ENCODE results near the gene ZSCAN32. TPM values are rescaled to one million over a fixed set of nuclear protein-coding genes. Genes with fewer than 3 reads are reported as not detected.
A peak's percentile ranks its signal among the peaks of the same experiment; 100 is the strongest.

Gene ZSCAN32
- total RNA-seq, 1 experiment from 2014 or later = 20.0 TPM

DNA sequence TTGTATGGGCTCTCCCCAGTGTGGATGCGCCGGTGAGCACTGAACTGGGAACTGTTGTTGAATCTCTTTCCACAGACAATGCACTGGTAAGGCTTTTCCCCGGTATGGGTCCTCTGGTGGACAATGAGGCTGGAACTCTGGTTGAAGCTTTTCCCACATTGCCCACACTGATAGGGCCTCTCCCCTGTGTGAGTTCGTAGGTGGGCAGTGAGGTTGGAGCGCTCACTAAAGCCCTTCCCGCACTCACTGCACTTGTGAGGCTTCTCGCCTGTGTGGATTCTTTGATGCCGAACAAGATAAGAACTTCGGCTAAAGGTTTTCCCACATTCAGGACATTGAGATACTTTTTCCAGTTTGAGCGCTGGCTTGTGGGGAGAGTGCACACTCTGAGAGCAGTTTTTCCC lies 17.8 kb downstream of the ZSCAN32 start:
- TF ChIP-seq EZH2phosphoT487 (IDR thresholded peaks at IDR 0.05; ENCODE audit: borderline replicate concordance) (no peak), CBX3 (IDR thresholded peaks at IDR 0.05; ENCODE audit: low read depth) (peak; percentile 85), SP1 (IDR thresholded peaks at IDR 0.05; ENCODE audit: low read depth) (no peak)

GRCh38 chr16:3377917-3378316 lies 22.9 kb downstream of the ZSCAN32 start:
- Histone ChIP-seq H3K27me3 (ENCODE audit: insufficient read depth, low read length) (no peaks in the 10 kb centered on the region), H3K79me2 (ENCODE audit: insufficient read depth, low read length) (no peaks in the 10 kb centered on the region), H3K9me2 (ENCODE audit: insufficient read depth) (no peaks in the 10 kb centered on the region), H2AFZ (ENCODE audit: low read depth, low read length, poor library complexity, severe bottlenecking) (no peak overlapping the region), H3K36me3 (ENCODE audit: control insufficient read depth in 1 of 2, insufficient read depth in 2 of 2, low read length in 2 of 2) (peaks cover 7 to 9% of the 10 kb centered on the region in 2 experiments), H3K4me3 (replicated peaks in 1 of 2; ENCODE audit: low read depth in 1 of 2, low read length in 2 of 2) (no peak overlapping the region), H3K4me1 (ENCODE audit: control insufficient read depth in 1 of 2, insufficient read depth in 2 of 2, low read length in 2 of 2) (no peaks in the 10 kb centered on the region), H4K20me1 (ENCODE audit: insufficient read depth) (no peaks in the 10 kb centered on the region), H3K27ac (ENCODE audit: low read depth, low read length) (no peak overlapping the region), H3K9me3 (ENCODE audit: control insufficient read depth in 1 of 2, insufficient read depth in 1 of 2, low read depth in 1 of 2, low read length in 2 of 2) (peaks cover 13 to 18% of the 10 kb centered on the region in 2 experiments; a peak in 3 of 4 replicates), H3K9ac (ENCODE audit: low read length) (no peak overlapping the region), H3K4me2 (ENCODE audit: low read length) (no peak overlapping the region)
- ChIA-PET CTCF (no interaction called here), RAD21 (ENCODE audit: low non-redundant PET in 1 of 2, low total read pairs in 2 of 2, uncharacterized antibody in 2 of 2, unreplicated experiment in 2 of 2) (no interaction called here), POLR2A (no interaction called here)
- ATAC-seq = no peak
- no peak for DNase-seq (ENCODE audit: low read depth, low spot score)
- TF ChIP-seq SRF (IDR thresholded peaks at IDR 0.05; ENCODE audit: low read depth) (no peak), CEBPB (IDR thresholded peaks at IDR 0.05; ENCODE audit: low read depth) (no peak), ZNF274 (IDR thresholded peaks at IDR 0.05; ENCODE audit: low read depth, low read length) (no peak), TCF7L2 (IDR thresholded peaks at IDR 0.05; ENCODE audit: borderline replicate concordance, extremely low read depth, insufficient read depth, insufficient read length) (no peak), YY1 (IDR thresholded peaks at IDR 0.05; ENCODE audit: extremely low read depth, insufficient replicate concordance, low read depth, low read length) (no peak), JUND (IDR thresholded peaks at IDR 0.05) (no peak), RAD21 (IDR thresholded peaks at IDR 0.05; ENCODE audit: low read depth) (no peak), ZFX (IDR thresholded peaks at IDR 0.05) (no peak), CBX3 (IDR thresholded peaks at IDR 0.05; ENCODE audit: low read depth) (no peak), CTCF (IDR thresholded peaks at IDR 0.05 in 2 of 3, conservative IDR thresholded peaks at IDR 0.05 in 1 of 3; ENCODE audit: borderline replicate concordance in 1 of 3, insufficient read depth in 1 of 3, low read depth in 2 of 3, low read length in 2 of 3) (no peak; a peak in 1 of 6 replicates), SIN3A (IDR thresholded peaks at IDR 0.05; ENCODE audit: low read depth) (no peak), SP1 (IDR thresholded peaks at IDR 0.05; ENCODE audit: low read depth) (no peak)
- BruUV-seq (replicated peaks) = no TSS peak
- intact Hi-C loops (cut with micrococcal nuclease) = no loop called here

More for the DNA sequence above, 17.8 kb downstream of the ZSCAN32 start:
- intact Hi-C loops (cut with micrococcal nuclease) = no loop called here
- Histone ChIP-seq H3K36me3 (ENCODE audit: control insufficient read depth in 1 of 2, insufficient read depth in 2 of 2, low read length in 2 of 2) (peaks cover 17 to 37% of the 10 kb centered on the region in 2 experiments), H3K27ac (ENCODE audit: low read depth, low read length) (no peak overlapping the region), H3K9ac (ENCODE audit: low read length) (no peak overlapping the region), H3K4me3 (replicated peaks in 1 of 2; ENCODE audit: low read depth in 1 of 2, low read length in 2 of 2) (no peak overlapping the region), H3K9me3 (ENCODE audit: control insufficient read depth in 1 of 2, insufficient read depth in 1 of 2, low read depth in 1 of 2, low read length in 2 of 2) (peaks cover 32 to 42% of the 10 kb centered on the region in 2 experiments; a peak in 3 of 4 replicates), H3K4me1 (ENCODE audit: control insufficient read depth in 1 of 2, insufficient read depth in 2 of 2, low read length in 2 of 2) (no peaks in the 10 kb centered on the region), H3K4me2 (ENCODE audit: low read length) (no peak overlapping the region), H2AFZ (ENCODE audit: low read depth, low read length, poor library complexity, severe bottlenecking) (no peak overlapping the region), H4K20me1 (ENCODE audit: insufficient read depth) (no peaks in the 10 kb centered on the region), H3K79me2 (ENCODE audit: insufficient read depth, low read length) (peaks cover 8% of the 10 kb centered on the region), H3K27me3 (ENCODE audit: insufficient read depth, low read length) (no peaks in the 10 kb centered on the region), H3K9me2 (ENCODE audit: insufficient read depth) (no peaks in the 10 kb centered on the region)
- no TSS peak for BruUV-seq (replicated peaks)
- ChIA-PET POLR2A (interaction anchor here (1.7 kb wide), 1 partner anchor 18 kb away, joined by 4 read pairs; the partner anchor contains the start of genes ZNF174 and ZSCAN32), RAD21 (ENCODE audit: low non-redundant PET in 1 of 2, low total read pairs in 2 of 2, uncharacterized antibody in 2 of 2, unreplicated experiment in 2 of 2) (no interaction called here), CTCF (no interaction called here)
- ATAC-seq (no peak), DNase-seq (ENCODE audit: low read depth, low spot score) (no peak)

All from HCT116 (cell line).